Anterior cingulate cortex (tissue), 58 donors: ENCODE results near the gene XIRP2.

Experiments
- DNase-seq, 58 donors: peaks; one replicate each; lab custom pipeline; 2025; lab: John Stamatoyannopoulos, UW

Gene XIRP2

DNA sequence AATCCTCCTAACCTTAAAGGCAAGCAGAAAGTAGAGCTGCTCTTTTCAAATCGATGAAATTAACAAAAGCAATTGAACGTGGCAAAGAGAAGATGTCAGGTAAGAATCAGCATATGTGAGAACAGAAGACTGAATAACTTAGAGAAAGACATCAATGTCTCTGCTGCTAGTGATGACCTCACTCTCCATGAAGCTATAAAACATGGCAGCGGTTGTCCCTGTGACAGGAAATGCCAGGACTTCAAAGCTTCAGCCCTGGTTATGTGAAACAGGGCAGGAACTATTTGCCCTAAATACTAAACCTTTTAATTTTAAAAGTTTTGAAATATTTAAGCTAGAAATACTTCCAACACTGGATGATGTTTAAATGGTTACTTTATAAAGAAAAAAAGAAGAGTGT lies 383.7 kb downstream of the XIRP2 start:
- no peak for DNase-seq

DNA sequence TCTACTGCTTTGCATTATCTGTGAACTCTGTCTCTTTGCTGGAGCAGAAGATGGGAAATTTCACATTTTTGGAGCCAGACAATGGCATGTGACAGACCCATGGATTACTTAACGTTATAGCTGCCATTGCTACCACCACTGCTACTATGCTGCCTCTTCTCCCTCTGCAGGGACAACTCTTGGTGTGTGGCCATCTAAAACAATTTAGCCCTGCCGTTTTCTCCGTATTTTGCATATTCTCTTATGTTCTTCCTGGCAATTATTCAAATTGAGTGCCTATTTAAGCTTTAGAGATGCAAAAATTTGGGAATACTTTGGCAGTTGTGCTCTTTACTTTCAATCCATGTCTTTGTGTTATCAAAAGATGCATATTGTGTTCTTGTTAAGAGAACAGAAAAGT lies 386.8 kb downstream of the XIRP2 start:
- DNase-seq, result no peak

DNA sequence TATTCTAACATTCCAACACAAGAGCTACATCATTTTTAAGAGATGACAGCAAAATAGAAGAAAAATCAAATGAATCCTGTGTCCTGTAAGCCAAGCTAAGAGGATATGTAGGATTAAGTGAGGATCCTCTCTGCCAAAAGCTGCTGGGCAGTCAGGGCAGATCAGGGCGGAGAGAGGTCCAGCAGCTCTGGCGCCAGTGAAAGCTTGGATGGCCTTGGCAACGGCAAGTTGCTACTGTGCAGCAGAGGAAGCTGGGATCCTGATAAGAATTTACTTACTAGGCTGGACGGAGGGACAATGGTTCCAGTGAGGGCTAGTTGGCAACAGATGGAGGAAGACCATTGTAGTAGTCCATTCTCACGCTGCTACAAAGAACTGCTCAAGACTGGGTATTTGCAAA lies 391.5 kb downstream of the XIRP2 start:
- DNase-seq, result peak in 2 of 58 donors; percentile 0 to 6

GRCh38 chr2:167287212-167287611 lies 398.9 kb downstream of the XIRP2 start:
- DNase-seq, result no peak

- DNase-seq, result no peak
Measured at GRCh38 chr2:167289651-167290410, 401.6 kb downstream of the XIRP2 start.

- DNase-seq, result peak; percentile 52 to 95 (median 84)
Measured at GRCh38 chr2:167292430-167293171, 404.3 kb downstream of the XIRP2 start, which contains the start of gene B3GALT1. Gene B3GALT1 (plus strand): TSS chr2:167293001.

DNA sequence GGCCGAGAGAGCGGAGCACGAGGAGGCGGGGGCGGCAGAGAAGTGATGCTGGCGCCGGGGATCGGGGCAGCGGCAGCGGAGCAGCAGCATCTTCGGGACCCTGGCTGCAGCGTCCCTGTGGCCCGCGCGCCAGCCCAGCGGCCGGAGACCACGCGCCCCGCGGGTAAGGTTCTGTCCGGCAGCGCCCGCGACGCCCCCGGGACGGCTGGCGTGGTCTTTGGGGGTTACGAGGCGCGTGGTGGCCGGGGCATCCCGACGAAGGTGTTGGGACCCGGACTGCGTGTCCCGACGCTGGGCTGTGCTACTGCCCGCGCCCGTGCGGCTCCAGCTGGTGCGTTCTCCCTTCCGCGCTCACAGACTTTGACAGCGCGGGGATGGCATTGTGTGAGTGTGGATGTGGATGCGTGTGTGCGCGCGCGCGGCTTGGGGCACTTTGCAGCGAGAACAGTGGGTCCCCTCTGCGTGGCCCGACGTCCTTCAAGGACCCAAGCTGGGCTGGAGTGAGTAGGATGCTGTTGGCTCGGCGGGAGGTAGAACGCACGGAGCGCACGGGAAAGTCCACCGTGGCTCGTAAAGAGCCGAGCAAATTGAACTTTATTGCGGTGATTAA lies 405.0 kb downstream of the XIRP2 start:
- DNase-seq, result peak in 44 of 58 donors; percentile 8 to 73 (median 40)

GRCh38 chr2:167293943-167294775 lies 405.9 kb downstream of the XIRP2 start:
- DNase-seq, result peak in 43 of 58 donors; percentile 3 to 73 (median 32)

DNA sequence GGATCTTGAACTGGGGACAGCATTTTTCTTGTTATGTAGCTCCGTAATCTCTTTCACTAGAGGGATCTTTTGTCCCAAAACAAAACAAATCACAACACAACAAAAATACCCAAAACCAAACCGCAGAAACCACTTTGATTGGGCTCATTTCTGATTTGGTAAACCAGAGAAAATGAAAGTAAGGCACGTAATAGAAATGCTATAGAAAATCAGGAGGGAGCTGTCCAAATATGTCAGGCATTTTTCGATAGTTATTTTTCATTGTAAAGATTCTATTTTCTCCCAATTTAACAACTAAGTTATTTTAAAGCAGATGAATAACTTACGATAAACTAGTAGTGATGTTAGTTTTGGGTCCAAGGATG lies 406.5 kb downstream of the XIRP2 start:
- no peak for DNase-seq

DNA sequence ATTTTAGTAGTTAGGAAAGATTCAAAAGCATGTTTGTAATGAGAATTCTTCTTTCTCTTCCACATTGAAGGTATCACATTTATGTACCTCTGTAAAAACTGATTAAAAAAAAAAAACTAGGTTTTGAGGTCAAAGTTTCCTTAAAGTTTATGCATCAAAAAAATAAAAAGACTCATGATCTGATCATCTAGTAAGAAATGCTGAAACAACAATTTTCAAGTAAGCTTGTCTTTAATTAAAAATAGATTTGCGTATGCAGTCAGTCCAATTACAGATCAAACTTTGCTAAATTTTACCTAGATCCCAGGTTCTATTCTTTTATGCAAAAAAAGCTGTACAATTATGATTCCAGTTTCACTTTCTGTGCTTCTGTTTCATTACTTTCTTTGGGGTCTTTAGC lies 409.0 kb downstream of the XIRP2 start:
- no peak for DNase-seq

DNA sequence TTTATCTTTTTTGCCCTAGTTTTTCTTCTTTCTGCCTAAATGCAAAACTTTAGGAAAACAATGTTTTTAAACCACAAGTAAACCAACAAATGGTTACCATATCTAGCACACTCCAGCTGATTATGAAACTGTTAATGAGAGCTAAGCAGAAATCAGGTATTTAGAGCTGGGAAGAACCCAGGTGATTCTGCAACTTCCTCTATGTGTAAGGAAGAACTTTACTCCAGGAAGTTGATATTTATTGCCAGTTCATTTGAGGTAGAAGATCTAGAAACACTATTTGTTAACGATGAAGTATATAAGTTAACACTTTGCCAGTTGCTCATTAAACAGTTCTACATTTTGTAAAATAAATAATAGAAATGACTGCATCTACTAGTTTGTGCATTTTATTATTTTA lies 409.7 kb downstream of the XIRP2 start:
- no peak for DNase-seq
